ENCODE measurements around the gene TUSC2. TPM values are rescaled to one million over a fixed set of nuclear protein-coding genes. Genes with fewer than 3 reads are reported as not detected.
A peak's percentile ranks its signal among the peaks of the same experiment; 100 is the strongest.

TUSC2 gene
- total and polyA plus RNA-seq, 2 experiments from 2014 or later, result 41.6 to 71.0 TPM

GRCh38 chr3:50300681-50301254 is 27.3 kb downstream of the TUSC2 start:
- no peaks in the 10 kb centered on the region for H4K20me1 ChIP-seq (replicated peaks; ENCODE audit: insufficient read depth)
- H3K27me3 ChIP-seq (ENCODE audit: insufficient read depth), result no peaks in the 10 kb centered on the region
- TF ChIP-seq, protein P1, sequence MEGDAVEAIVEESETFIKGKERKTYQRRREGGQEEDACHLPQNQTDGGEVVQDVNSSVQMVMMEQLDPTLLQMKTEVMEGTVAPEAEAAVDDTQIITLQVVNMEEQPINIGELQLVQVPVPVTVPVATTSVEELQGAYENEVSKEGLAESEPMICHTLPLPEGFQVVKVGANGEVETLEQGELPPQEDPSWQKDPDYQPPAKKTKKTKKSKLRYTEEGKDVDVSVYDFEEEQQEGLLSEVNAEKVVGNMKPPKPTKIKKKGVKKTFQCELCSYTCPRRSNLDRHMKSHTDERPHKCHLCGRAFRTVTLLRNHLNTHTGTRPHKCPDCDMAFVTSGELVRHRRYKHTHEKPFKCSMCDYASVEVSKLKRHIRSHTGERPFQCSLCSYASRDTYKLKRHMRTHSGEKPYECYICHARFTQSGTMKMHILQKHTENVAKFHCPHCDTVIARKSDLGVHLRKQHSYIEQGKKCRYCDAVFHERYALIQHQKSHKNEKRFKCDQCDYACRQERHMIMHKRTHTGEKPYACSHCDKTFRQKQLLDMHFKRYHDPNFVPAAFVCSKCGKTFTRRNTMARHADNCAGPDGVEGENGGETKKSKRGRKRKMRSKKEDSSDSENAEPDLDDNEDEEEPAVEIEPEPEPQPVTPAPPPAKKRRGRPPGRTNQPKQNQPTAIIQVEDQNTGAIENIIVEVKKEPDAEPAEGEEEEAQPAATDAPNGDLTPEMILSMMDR (conservative IDR thresholded peaks at IDR 0.05; ENCODE audit: low read depth in 2 of 2), result 0 out of 4 replicates have a peak, but pooled peaks of 1 of the 2 experiments have one; percentile 11
- TF ChIP-seq STAT1 (IDR thresholded peaks at IDR 0.05; ENCODE audit: unreplicated experiment), result no peak
- peaks cover 25% of the 10 kb centered on the region for H3K4me1 ChIP-seq (ENCODE audit: insufficient read depth)
- H3K9me2 ChIP-seq (ENCODE audit: insufficient read depth), result no peaks in the 10 kb centered on the region
- no peaks in the 10 kb centered on the region for H3K36me3 ChIP-seq (ENCODE audit: insufficient read depth)
- Mint-ChIP-seq H3K27ac (peak overlapping the region; percentile 52; the same call in 1 of the 2 replicates), H3K4me1 (peaks cover 22% of the 10 kb centered on the region), H3K36me3 (ENCODE audit: low read depth) (0 out of 3 replicates have a peak, but pooled peaks cover 5% of the 10 kb centered on the region), H3K4me3 (no peak overlapping the region), H3K9me3 (peaks cover 8% of the 10 kb centered on the region; the same call in 2 of the 3 replicates), H3K27me3 (ENCODE audit: insufficient read depth, low read depth, poor library complexity) (peaks cover 22% of the 10 kb centered on the region)
- no peaks in the 10 kb centered on the region for H3K79me2 ChIP-seq (replicated peaks; ENCODE audit: insufficient read depth)
- DNase-seq (ENCODE audit: low spot score), result no peak
- H3K4me2 ChIP-seq, result 0 out of 2 replicates have a peak overlapping the region, but pooled peaks have one; percentile 51
- H3K4me3 ChIP-seq, result no peak overlapping the region
- no peak overlapping the region for H3K27ac ChIP-seq (ENCODE audit: low read depth)
- no peak overlapping the region for H2AFZ ChIP-seq
- H3F3A ChIP-seq (replicated peaks; ENCODE audit: low read depth), result peaks cover 17% of the 10 kb centered on the region
- ATAC-seq, result no peak

DNA sequence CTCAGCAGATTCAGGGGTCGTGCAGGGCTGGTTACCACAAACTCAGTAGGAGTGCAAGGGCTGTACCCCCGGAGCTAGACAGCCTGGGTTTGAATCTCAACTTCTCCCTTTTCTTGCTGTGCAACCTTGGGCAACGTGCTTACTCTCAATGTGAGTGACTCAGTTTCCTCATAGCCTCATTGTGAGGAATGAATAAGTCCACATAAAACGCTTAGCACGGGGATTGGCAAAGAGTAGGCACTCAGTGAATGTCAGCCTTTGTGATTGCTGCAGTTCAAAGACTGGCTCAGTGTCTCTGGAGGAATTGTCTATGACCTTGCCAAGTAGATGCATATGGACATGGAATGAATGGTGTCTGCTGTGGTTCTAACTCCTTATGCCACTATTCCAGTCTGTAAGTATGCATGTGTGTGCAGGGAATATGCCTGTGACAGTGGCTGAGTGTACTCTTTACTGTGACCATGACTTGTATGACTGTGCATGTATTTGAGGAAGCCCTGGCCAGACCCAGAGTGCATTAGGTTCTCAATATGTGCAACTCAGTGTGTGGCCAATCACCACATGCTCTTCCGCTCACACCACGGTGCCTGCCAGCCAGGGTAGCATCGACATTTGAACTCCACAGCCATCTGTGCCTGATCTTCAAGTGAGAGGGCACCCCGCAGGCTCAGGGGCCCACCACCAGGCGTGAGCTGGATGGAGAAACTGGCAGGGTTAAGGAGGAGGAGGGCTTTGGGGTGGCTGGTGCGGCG is 27.9 kb downstream of the TUSC2 start:
- H3K4me3 ChIP-seq, result peak overlapping the region; percentile 49
- Mint-ChIP-seq H3K9me3 (peaks cover 6% of the 10 kb centered on the region; the same call in 2 of the 3 replicates), H3K4me3 (peak overlapping the region; percentile 98), H3K4me1 (peaks cover 22% of the 10 kb centered on the region), H3K27ac (peak overlapping the region; percentile 52; the same call in 1 of the 2 replicates), H3K27me3 (ENCODE audit: insufficient read depth, low read depth, poor library complexity) (peaks cover 23% of the 10 kb centered on the region), H3K36me3 (ENCODE audit: low read depth) (0 out of 3 replicates have a peak, but pooled peaks cover 5% of the 10 kb centered on the region)
- H2AFZ ChIP-seq, result peak overlapping the region; percentile 44; the same call in 1 of the 2 replicates
- DNase-seq (ENCODE audit: low spot score), result no peak
- H3K4me2 ChIP-seq, result peak overlapping the region; percentile 77
- H3K4me1 ChIP-seq (ENCODE audit: insufficient read depth), result peaks cover 25% of the 10 kb centered on the region
- H3K27me3 ChIP-seq (ENCODE audit: insufficient read depth), result no peaks in the 10 kb centered on the region
- peak overlapping the region; percentile 56; the same call in 1 of the 2 replicates for H3K27ac ChIP-seq (ENCODE audit: low read depth)
- TF ChIP-seq, protein P1 (conservative IDR thresholded peaks at IDR 0.05; ENCODE audit: low read depth in 2 of 2), result no peak
- TF ChIP-seq STAT1 (IDR thresholded peaks at IDR 0.05; ENCODE audit: unreplicated experiment) (no peak), CREB1 (CRISPR knock-in tag; IDR thresholded peaks at IDR 0.05; ENCODE audit: low read depth) (no peak), ZNF114 (CRISPR knock-in tag; IDR thresholded peaks at IDR 0.05) (no peak), EZH2 (IDR thresholded peaks at IDR 0.05; ENCODE audit: low read depth, unreplicated experiment) (no peak), POLR2AphosphoS5 (IDR thresholded peaks at IDR 0.05; ENCODE audit: low read depth) (no peak)
- TF ChIP-seq, protein P2, sequence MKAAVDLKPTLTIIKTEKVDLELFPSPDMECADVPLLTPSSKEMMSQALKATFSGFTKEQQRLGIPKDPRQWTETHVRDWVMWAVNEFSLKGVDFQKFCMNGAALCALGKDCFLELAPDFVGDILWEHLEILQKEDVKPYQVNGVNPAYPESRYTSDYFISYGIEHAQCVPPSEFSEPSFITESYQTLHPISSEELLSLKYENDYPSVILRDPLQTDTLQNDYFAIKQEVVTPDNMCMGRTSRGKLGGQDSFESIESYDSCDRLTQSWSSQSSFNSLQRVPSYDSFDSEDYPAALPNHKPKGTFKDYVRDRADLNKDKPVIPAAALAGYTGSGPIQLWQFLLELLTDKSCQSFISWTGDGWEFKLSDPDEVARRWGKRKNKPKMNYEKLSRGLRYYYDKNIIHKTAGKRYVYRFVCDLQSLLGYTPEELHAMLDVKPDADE (IDR thresholded peaks at IDR 0.05), result no peak
- TF ChIP-seq, protein P3, sequence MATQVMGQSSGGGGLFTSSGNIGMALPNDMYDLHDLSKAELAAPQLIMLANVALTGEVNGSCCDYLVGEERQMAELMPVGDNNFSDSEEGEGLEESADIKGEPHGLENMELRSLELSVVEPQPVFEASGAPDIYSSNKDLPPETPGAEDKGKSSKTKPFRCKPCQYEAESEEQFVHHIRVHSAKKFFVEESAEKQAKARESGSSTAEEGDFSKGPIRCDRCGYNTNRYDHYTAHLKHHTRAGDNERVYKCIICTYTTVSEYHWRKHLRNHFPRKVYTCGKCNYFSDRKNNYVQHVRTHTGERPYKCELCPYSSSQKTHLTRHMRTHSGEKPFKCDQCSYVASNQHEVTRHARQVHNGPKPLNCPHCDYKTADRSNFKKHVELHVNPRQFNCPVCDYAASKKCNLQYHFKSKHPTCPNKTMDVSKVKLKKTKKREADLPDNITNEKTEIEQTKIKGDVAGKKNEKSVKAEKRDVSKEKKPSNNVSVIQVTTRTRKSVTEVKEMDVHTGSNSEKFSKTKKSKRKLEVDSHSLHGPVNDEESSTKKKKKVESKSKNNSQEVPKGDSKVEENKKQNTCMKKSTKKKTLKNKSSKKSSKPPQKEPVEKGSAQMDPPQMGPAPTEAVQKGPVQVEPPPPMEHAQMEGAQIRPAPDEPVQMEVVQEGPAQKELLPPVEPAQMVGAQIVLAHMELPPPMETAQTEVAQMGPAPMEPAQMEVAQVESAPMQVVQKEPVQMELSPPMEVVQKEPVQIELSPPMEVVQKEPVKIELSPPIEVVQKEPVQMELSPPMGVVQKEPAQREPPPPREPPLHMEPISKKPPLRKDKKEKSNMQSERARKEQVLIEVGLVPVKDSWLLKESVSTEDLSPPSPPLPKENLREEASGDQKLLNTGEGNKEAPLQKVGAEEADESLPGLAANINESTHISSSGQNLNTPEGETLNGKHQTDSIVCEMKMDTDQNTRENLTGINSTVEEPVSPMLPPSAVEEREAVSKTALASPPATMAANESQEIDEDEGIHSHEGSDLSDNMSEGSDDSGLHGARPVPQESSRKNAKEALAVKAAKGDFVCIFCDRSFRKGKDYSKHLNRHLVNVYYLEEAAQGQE (IDR thresholded peaks at IDR 0.05; ENCODE audit: unreplicated experiment), result no peak
- ATAC-seq, result no peak
- H3F3A ChIP-seq (replicated peaks; ENCODE audit: low read depth), result peaks cover 17% of the 10 kb centered on the region
- H4K20me1 ChIP-seq (replicated peaks; ENCODE audit: insufficient read depth), result no peaks in the 10 kb centered on the region
- H3K9me2 ChIP-seq (ENCODE audit: insufficient read depth), result no peaks in the 10 kb centered on the region
- no peaks in the 10 kb centered on the region for H3K36me3 ChIP-seq (ENCODE audit: insufficient read depth)
- H3K79me2 ChIP-seq (replicated peaks; ENCODE audit: insufficient read depth), result no peaks in the 10 kb centered on the region

Data from GM23338 (cell line).